ENCODE data around the gene KMT2C. TPM values are rescaled to one million over a fixed set of nuclear protein-coding genes. Genes with fewer than 3 reads are reported as not detected.

Gene KMT2C
- total RNA-seq, 1 experiment from 2014 or later = 45.4 TPM

- peaks cover 15% of the 10 kb centered on the region for H3K36me3 Mint-ChIP-seq
- ChIA-PET POLR2A (no interaction called here), CTCF (interaction anchor here (0.6 to 0.7 kb wide), 3 partner anchors 92 to 576 kb away, joined by 3 to 5 read pairs (median 4); no protein-coding TSS in a partner anchor)
- peaks cover 16% of the 10 kb centered on the region for H3K9me3 Mint-ChIP-seq
- TF ChIP-seq ZNF263 (CRISPR knock-in tag; IDR thresholded peaks at IDR 0.05; ENCODE audit: low read depth) = no peak
- no peak for TF ChIP-seq MAX (CRISPR knock-in tag; IDR thresholded peaks at IDR 0.05)
- no peak for TF ChIP-seq SMAD4 (CRISPR knock-in tag; IDR thresholded peaks at IDR 0.05)
- TF ChIP-seq ARID4B (CRISPR knock-in tag; IDR thresholded peaks at IDR 0.05; ENCODE audit: borderline replicate concordance) = no peak
- no peak for TF ChIP-seq ZNF232 (CRISPR knock-in tag; IDR thresholded peaks at IDR 0.05)
- TF ChIP-seq E2F5 (CRISPR knock-in tag; IDR thresholded peaks at IDR 0.05) = no peak
- no peak for TF ChIP-seq IRF2 (CRISPR knock-in tag; IDR thresholded peaks at IDR 0.05; ENCODE audit: borderline replicate concordance, low read depth)
- no peak for TF ChIP-seq NFE2L1 (CRISPR knock-in tag; IDR thresholded peaks at IDR 0.05)
- no peak for TF ChIP-seq HMGA2 (CRISPR knock-in tag; IDR thresholded peaks at IDR 0.05)
- no peak for TF ChIP-seq ATF6 (CRISPR knock-in tag; IDR thresholded peaks at IDR 0.05)
- TF ChIP-seq FOXJ3 (CRISPR knock-in tag; IDR thresholded peaks at IDR 0.05; ENCODE audit: borderline replicate concordance) = no peak
- no peaks in the 10 kb centered on the region for H3K27me3 Mint-ChIP-seq (ENCODE audit: low read depth)
- H3K27ac Mint-ChIP-seq = no peak overlapping the region
- ATAC-seq = no peak
- no peak for DNase-seq (ENCODE audit: low spot score)
- no peak overlapping the region for H3K4me3 Mint-ChIP-seq
- 0 out of 2 replicates have a peak, but pooled peaks cover 2% of the 10 kb centered on the region for H3K4me1 Mint-ChIP-seq
These were observed 345.1 kb downstream of the KMT2C start for GRCh38 chr7:152090747-152091146.

- Mint-ChIP-seq H3K9me3 (peaks cover 16% of the 10 kb centered on the region), H3K4me1 (peaks cover 14% of the 10 kb centered on the region), H3K27me3 (ENCODE audit: low read depth) (no peaks in the 10 kb centered on the region), H3K36me3 (peaks cover 15% of the 10 kb centered on the region), H3K4me3 (no peak overlapping the region), H3K27ac (no peak overlapping the region)
- POLR2A ChIA-PET = no interaction called here
- DNase-seq (ENCODE audit: low spot score) (no peak), ATAC-seq (no peak)
- CTCF ChIA-PET = no interaction called here
- TF ChIP-seq FOXP4 (CRISPR knock-in tag; IDR thresholded peaks at IDR 0.05) (no peak), ZNF281 (CRISPR knock-in tag; IDR thresholded peaks at IDR 0.05) (no peak), ERG (CRISPR knock-in tag; IDR thresholded peaks at IDR 0.05) (no peak), E2F5 (CRISPR knock-in tag; IDR thresholded peaks at IDR 0.05) (no peak), E2F4 (CRISPR knock-in tag; IDR thresholded peaks at IDR 0.05; ENCODE audit: borderline replicate concordance, low read depth) (no peak), PREB (CRISPR knock-in tag; IDR thresholded peaks at IDR 0.05; ENCODE audit: borderline replicate concordance) (no peak)
These were observed 346.6 kb downstream of the KMT2C start for GRCh38 chr7:152089183-152089582.
